HG03565 (cell line): ENCODE data around the gene ACKR3.

ENCODE experiments used
- ATAC-seq: cut with Tn5 transposase; IDR thresholded peaks from one replicate; pipeline ENCODE4 v1.9.1; 2021; ENCODE audit warnings: mild to moderate bottlenecking, moderate library complexity; ENCODE audit not compliant: unreplicated experiment

The ACKR3 gene

DNA sequence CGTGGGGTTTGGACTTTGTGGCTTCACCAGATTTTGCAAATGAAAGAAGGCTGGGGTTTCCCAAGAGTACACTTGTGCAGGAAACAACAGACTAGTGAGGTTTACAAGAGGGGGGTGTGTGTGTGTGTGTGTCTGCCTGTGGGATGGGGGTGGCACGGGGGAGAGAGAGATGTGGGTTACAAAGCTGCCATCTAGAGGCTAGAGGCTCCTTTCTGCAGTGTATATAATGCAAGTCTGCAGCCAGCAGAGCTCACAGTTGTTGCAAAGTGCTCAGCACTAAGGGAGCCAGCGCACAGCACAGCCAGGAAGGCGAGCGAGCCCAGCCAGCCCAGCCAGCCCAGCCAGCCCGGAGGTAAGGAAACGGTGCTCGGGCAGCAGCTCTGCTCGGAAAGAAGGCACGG, at the start of gene ACKR3:
Gene ACKR3, plus strand, starts transcription at position 253 of the 401 bp plus-strand sequence. CDS start 10,641 bp downstream, outside the sequence.
- ATAC-seq: peak; percentile 72

DNA sequence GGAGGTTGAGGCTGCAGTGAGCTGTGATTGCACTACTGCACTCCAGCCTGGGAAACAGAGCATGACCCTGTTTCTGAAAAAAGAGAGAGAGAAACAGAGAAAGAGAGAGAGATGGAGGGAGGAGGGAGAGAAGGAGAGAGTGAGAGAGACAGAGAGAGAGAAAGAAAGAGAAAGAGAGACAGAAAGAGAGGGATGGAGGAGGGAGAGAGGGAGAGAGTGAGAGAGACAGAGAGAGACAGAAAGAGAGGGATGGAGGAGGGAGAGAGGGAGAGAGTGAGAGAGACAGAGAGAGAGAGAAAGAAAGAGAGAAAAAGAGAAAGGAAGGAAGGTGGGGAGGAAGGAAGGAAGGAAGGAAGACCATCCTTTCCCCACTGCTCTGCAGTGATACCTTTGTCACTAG, 48.1 kb upstream of the ACKR3 start:
- no peak for ATAC-seq

DNA sequence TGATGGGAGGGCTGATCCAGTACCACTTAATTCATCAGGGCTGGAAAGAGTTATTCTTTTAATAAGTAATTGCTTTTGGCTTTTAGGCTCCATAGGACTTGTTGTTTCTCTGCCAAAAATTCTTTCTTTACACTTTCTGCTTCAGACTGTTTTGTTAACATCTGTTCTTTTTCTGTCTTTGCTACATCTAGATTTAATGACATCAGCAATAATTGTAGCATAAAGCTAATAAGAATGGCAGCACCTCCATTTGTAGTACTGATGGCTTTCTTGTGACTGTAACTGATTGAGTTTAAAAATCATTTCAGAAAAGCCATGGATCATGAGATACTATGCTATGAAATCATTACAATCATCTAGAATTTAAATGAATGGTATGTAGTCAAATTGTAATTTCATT, 46.4 kb upstream of the ACKR3 start:
- no peak for ATAC-seq

DNA sequence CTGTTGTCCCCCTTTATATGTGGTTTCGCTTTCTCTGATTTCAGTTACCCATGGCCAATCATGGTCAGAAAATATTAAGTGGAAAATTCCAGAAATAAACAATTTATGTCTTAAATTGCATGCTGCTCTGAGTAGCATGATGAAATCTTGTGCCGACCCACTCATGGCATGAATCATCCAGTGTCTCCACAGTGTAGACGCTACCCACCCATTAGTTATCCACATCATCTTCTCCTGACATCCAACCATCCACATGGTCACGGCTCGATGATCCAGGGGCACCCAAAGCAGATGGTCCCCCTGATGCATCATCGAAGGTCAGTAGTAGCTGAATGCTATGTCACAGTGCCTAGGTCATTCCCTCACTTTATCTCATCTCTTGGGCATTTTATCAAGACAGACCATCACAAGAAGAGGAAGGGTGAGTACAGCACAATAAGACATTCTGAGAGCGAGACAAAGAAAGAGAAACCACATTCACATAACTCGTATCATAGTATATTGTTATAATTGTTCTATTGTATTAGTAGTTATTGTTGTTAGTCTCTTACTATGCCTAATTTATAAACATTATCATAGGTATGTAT, 44.1 kb upstream of the ACKR3 start:
- no peak for ATAC-seq

DNA sequence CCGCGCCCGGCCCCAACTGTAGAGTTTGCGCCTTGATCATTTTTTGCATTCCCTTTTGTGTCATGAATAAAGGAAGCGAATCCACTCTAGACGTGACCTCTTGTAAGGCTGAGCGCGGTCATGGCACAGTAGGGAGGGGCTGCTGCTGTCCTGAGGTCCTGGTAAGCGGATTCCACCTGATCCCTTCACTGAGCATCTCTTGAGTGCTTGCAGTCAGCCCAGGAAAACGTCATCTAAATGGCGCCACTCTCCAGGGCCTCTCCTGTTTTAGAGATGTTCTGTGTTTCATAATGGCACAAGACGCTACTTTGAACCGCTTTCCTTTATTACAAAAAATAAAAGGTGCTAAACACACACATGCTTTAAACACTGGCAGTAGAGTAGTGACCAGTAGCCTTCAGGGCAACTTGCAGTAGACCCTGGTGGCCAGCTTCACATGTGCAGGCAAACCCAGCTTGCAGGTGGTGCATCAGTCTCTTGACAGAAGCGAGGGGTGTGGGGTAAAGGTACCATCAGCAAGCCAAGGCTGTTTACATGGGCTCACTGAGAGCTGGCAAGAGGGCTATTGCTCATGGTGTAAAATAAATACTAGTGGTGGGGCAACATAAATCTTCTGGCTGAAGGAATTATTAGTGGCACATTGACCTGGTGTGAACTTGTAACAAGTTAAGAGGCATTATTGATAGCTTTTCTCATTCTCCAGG, 43.0 kb upstream of the ACKR3 start:
- no peak for ATAC-seq

DNA sequence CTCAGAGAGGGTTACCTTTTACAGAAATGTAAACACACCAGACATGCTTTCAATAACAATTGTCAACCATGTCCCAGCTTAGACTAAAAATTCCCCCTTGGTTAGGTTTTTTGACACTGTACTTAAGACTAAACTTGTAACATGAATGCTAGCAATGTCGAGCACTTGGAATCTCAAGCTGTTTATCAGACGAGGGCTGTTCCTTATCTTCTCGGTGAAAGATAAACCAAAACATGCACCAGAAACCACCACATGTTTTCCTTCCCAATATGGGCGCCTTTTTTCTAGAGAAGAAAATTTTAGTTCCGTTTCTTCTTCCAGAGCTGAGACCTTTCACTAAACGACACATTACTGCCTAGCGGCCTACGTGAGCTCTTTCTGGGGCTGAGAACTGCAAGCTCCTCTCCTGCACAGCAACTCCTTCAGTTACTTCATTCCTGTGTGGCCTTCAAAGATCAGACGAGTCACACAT, 42.4 kb upstream of the ACKR3 start:
- no peak for ATAC-seq

DNA sequence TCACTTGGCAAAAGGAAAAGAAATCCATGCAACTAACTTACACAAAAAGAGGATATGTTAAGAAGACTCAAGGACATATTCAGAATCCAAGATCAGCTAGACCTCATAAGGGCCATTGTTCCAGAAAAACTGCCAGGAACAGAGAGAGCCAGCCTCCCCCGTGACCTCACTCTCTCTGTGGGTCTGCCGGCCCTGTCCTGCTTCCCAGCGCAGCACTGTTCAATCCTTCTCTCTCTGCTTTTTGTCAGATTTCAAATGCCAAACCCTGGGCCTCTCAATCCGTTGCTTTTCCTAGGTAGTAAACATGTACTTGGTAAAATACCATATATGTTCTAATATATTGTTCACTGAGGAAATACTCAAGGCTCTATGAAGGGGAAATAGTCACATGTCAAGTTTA, 40.0 kb upstream of the ACKR3 start:
- no peak for ATAC-seq

DNA sequence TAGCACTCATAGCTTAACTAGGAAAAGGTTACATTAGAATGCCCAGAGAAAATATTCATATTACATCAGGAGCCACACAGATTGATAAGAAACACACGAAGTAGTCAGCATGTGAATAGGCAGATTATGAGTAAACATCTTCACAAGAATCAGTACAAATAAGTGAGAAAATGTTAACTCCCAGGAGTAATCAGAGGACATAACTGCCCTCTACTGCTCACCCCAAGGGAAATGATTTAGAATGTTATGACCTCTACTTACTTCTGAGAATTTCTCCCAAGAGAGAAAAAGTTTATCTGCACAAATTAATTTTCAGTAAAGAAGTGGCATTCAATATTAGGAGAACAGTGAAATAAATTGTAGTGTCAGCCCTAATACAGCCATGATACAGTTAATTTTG, 39.1 kb upstream of the ACKR3 start:
- ATAC-seq: no peak

DNA sequence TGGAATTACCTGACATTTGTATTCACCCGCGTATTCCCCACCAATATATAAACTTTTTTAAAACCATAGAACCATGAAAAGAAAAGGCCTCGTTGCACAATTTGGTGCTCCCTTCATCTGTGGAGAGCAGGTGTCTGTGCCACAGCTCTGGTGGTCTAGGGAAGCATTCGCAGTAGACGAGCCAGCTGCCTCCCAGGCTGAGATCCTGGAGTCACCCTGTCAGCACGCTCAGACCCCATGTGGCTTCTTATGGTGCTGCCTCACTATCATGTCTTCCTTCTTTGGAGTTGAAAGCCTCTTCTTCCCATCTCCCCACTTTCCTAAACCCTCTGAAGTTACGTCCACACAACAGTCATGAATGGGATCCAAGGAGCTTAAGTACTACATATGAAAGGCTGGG, 38.4 kb upstream of the ACKR3 start:
- ATAC-seq: no peak

DNA sequence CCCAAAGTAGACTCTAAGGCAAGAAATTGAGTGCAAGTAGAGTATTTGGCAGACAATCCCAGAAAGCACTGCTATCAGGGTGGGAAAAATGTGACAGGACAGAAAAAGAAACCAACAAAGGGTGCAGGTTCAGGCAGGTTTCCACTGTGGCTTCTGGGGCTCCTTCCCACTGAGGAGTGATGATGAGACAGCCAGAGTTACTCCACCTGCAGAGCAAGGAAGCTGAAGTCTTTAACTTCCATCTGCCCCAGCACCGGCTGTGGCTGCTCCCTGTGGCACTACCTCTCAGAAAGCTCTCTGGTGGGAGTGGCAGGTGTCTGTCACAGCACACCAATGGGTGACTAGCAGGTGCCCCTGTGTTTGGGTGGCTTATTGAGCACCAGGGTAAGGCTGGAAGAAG, 37.6 kb upstream of the ACKR3 start:
- no peak for ATAC-seq

DNA sequence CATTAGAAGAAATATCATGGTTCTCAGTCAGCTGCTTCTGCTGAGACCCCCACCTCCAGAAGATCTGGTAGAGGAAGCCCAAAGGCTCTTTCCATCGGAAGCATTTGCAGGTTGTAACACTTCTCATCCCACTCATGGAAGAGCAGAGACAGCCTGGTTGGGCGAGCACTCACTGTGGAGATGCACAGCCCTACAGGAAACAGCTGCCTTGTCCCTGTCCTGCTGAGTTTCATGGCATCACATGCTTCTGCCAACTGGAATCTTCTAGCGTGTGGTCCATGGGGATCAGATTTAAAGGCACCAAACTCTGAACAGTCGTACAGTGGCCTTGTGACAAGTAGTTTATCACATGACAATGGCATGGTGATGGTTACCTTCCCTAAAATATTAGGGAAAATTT, 36.3 kb upstream of the ACKR3 start:
- no peak for ATAC-seq

DNA sequence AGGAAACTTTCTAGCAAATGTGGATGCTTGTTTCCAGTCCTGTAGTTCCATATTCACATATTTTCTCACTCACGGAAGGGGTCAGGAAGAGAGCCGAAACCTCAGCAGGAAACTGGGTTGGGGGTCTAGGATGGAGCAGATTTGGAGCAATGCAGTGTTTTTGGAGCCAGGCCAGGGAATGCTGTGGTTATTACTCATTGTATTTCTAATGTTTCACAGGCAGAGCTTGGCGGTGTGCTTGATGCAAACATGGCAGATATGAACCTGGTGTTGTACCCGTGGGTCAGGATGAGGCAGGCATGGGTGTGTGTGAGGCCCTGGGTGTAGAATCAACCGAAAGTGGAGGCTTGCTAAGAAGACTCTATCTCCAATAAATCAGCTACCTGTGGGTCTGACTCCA, 34.6 kb upstream of the ACKR3 start:
- ATAC-seq: no peak

DNA sequence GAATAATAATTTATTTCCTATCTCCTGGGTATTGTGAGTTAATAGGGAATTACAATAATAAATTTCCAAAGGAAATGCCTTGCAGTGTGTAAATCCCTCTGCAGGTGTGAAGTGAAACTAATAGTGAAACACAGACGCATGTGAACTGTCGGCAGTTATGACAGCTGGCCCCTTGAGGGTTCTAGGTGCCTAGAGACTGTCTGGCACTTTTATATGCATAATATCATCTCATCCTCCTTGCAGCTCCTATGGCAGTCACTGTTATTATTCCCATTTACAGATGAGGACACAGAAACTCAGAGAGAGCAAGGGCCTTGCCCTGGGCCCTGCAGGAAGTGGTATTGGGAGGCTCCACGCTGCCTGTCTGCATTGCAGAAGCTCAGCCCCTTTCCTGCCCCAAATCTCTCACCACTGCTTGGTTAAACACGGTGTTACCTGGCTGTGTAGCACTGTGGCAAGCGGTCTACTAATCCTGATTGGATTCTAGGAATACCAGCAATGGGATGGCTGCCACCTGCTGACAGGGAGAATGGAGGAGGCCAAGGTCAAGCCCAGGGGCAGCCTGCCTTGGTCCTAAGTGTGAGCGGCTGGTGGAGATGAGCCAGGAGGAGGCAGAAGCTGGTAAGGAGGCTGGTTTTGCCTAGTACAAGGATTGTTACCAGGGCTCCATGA, 32.8 kb upstream of the ACKR3 start:
- ATAC-seq: peak; percentile 58

DNA sequence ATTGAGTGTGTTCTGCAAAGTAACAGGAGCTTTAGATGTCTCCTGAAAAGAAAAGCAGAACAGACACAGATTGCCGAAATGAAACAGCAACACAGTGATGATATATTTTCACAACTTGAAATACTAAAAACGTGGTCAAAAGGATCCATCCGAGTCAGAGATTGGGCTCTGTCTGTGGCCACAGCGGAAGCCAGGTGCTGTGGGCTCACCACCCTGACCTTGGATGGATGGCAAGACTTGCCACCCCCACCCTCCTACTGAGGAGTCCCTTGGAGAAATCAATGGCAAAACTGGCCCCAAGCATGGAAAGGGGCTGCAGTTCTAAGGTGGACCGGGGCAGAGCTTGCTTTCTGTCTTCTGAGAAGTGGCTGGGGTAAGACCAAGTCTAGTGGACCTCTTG, 31.4 kb upstream of the ACKR3 start:
- ATAC-seq: no peak

DNA sequence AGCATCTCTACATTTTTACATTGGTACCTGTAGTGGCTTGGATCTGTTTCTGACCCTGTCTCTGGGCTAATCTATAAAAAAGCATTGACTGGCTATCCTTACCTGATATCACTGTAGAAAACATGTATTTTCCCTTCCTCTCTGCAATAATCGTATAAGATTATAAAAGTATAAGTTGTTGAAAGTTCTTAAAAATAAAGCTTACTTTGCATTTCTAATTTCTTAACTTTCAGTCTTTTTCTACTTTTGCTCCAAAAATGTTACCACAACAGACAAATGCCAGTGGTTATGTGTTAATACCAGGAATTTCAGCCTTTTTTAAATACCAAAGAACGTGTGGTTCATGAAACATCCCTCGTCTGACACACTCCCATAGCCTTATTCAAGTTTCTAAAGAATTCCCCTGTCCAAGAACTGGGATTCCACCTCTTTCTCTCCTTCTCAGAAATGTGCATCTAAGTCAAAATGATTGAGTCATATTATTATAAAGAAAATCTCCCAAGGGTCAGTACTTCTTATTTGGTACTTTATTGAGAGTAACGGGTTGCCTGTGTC, 28.5 kb upstream of the ACKR3 start:
- ATAC-seq: no peak

DNA sequence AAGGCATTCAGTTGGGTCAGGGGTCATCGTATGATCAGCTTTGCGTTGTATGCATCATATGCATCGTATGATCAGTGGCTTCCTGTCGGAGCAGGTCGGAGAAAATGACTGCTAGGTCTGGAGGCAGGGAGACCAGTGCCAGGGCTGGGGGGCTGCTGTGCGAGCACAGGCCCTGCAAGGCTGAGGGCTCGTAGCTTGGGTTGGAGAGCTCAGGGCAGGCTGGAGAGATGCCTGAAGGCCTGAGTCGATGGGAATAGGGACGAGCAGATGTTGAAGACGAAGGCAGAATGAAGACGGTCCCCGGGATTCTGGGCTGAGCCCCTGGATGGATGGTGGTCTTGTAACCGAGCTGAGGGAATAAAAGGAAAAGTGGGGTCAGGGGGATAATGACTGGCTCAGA, 25.3 kb upstream of the ACKR3 start:
- ATAC-seq: no peak

DNA sequence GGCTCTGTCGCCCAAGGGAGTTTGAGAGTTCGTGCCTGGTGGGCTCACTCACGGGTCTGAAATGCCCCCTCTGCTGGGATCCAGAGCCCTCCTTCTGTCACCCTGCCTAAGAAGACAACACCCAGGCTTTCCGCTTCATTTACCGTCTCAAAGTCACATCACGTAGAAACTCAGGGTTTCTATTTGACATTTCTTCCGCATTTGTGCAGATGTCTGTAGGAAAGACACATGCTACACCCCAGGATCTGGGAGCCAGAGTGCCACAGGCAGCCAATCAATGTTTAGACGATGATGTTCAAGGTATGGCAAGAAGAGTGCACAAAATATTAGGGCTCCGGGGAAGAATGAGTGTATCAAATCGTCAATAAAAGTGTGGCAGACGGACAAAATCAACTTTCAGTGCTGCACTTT, 24.4 kb upstream of the ACKR3 start:
- peak; percentile 44 for ATAC-seq

DNA sequence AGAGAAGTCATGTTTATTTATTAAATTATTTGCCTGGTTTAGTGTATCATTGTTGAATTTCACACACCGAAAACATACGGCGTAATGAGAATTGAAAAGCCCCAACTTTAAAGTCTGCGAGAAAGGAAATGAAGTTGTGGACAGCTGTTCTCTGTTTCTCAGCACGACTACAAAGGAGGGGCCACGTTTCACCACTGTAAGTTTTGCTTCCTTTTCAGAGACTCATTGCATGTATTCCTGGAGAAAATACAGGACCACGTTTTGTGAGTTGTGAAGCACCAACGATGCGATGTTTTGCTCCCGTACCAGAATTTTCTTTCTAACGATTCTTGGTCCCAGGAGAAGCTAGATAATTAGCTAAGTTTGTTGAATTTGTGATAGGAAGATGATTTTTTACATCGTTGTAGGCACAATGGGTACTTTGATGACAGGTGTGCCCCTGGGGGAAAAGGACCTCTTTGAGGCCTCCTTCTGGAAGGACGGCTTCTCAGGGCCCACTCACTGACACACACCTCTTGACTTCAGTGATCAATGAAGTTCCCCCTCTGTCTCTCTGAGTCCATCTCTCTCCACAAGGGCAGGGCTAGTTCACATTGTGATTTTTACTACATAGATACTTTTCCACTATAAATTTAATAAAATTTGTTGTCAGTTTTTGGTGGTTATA, 23.7 kb upstream of the ACKR3 start:
- peak; percentile 43 for ATAC-seq

DNA sequence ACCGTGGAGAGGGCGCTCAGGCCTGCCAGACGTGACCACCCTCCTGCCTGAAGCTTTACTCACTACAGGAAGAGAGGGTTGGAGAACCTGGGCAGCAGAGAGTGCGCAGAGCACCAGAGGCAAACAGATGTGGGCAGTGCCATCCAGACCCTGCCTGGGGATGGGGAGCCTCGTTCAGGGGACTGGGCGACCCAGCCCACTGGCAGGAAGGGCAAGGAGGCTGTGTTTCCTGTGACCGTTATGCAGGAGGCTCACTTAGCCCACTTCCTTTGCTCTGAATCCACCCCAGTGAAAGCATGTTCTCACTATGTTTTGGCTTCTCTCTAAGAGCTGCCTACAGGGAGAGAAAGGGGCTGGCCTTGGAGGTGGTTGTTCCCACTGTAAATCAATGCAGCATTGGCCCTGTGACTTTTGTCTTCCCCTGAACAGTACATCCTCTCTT, 23.0 kb upstream of the ACKR3 start:
- no peak for ATAC-seq

DNA sequence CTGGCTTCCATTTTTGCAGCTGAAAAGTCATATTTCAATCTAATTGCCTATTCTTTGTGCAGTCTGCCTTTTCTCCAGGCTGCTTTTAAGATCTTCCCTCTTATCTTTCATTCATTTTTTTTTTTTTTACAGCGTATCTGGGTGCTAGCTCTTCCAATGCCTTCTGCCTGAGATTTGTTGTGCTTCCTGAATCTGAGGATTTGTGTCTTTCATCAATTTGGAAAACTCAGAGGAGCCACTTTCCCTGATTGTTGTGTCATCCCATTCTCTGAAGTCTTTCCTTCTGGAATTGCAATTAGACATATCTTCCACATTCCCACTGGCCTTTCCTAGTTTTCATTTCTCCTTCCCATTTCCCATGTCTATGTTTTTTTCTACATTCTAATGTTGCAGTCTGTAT, 21.9 kb upstream of the ACKR3 start:
- no peak for ATAC-seq

DNA sequence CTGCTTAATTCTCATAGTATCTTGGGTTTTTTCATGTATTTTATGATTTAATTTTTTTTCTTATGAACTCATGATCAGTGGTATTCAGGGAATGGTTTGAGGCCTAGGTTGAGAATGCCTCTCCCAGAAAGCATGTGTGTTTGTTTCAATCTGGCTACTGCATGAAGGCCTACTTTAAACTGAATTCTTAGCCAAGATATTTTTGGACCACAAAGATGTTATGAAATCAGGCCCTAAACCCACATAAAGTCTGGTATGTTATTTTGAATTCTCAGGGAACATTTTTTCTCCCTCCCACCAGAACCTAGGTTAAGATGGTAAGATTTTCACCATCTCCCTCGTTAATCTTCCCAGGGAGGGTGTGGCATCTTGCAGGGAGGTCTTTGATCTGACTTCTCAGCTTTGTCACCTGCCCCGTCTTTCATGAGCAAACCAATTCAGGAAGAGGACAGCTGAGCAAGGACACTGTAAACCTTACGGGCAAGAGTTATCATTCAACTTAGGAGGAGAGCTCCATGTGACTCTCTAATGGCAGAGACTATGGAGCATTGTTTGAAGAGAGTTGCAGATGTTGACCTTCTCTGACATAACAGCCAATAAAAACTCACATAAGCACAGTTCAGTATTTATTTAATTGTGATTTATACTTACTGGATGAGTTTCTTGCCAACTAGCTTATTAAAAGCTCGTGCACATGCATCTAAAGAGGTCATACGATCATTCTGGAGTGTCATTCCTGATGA, 21.3 kb upstream of the ACKR3 start:
- ATAC-seq: no peak
